Esophagus muscularis mucosa (tissue), 3 donors: ENCODE results near the gene C5orf47.

Experiments used
- CTCF ChIP-seq, 3 experiments: fragments of 200-600 bp in 2 of 3; fragments of 450-650 bp in 1 of 3; sonication (generic) in 2 of 3; IDR thresholded peaks; one replicate each; pipeline ENCODE4 v1.5.1; 2017 to 2019; ENCODE audit warnings: antibody characterized with exemption in 3 of 3, mild to moderate bottlenecking in 2 of 3, moderate library complexity in 1 of 3
- POLR2AphosphoS5 ChIP-seq, 2 donors: sonication (generic); formaldehyde crosslinking; IDR thresholded peaks; one replicate each; pipeline ENCODE4 v1.6.1; 2017; ENCODE audit warnings: antibody characterized with exemption in 2 of 2

GRCh38 chr5:173973616-173973969 lies 15.4 kb upstream of the C5orf47 start:
- TF ChIP-seq CTCF (IDR thresholded peaks at IDR 0.05) (no peak), POLR2AphosphoS5 (IDR thresholded peaks at IDR 0.05) (no peak)
